AG04450 (cell line): Measurements from ENCODE around the gene PI4KB. TPM values are rescaled to one million over a fixed set of nuclear protein-coding genes. Genes with fewer than 3 reads are reported as not detected.

Experiments used
- CTCF ChIA-PET: fragments of 300-600, 350-600 bp; formaldehyde crosslinking; extraction: SDS; loops from one replicate; lab custom pipeline; 2022; ENCODE audit warnings: antibody characterized with exemption, inconsistent platforms; lab: Charles Lee
- POLR2A ChIA-PET: fragments of 350-600 bp; formaldehyde crosslinking; extraction: SDS; loops from one replicate; lab custom pipeline; 2021; ENCODE audit warnings: antibody characterized with exemption, inconsistent platforms; lab: Yijun Ruan, JAX
- DNase-seq: peaks from one replicate; pipeline ENCODE4 v3.0.0-alpha.2; 2011; ENCODE audit warnings: low read depth, low spot score
- H3K27ac ChIP-seq: one replicate; pipeline ENCODE4 v1.5.1; 2012; ENCODE audit warnings: low read depth, low read length, control low read depth
- H3K27me3 ChIP-seq: one replicate; pipeline ENCODE4 v1.6.0; 2012; ENCODE audit warnings: low read length; ENCODE audit not compliant: control insufficient read depth, insufficient read depth
- H3K4me3 ChIP-seq: 2 replicates; pipeline ENCODE4 v1.5.1; 2011; ENCODE audit warnings: mild to moderate bottlenecking, low read depth, low read length, control low read depth
- H3K9me3 ChIP-seq: 2 replicates; pipeline ENCODE4 v1.5.1; 2012; ENCODE audit warnings: low read length; ENCODE audit not compliant: control insufficient read depth, insufficient read depth
- CTCF ChIP-seq: IDR thresholded peaks from 2 replicates; pipeline ENCODE4 v1.5.1; 2011; ENCODE audit warnings: low read depth, low read length, control low read depth, inconsistent platforms
- polyA plus RNA-seq: library from polyadenylated mRNA; depleted of rRNA; stranded (reverse); fragments of >200 nt; gene quantifications from 2 replicates; pipeline ENCODE4 v1.2.3, GENCODE V29; 2011

PI4KB gene
- polyA plus RNA-seq, 1 experiment: 75.2 TPM

GRCh38 chr1:151254217-151255213, 72.7 kb downstream of the PI4KB start, which contains the start of gene PSMD4:
TSS of gene PSMD4 (plus strand) at chr1:151254734. CDS start at chr1:151254783, 49 bp downstream.
- DNase-seq: peak; percentile 88
- Histone ChIP-seq H3K9me3 (no peaks in the 10 kb centered on the region; the same call in 1 of the 2 replicates), H3K27me3 (no peaks in the 10 kb centered on the region), H3K4me3 (peak within 1 kb of the TSS; percentile 84), H3K27ac (peak within 1 kb of the TSS; percentile 83)
- ChIA-PET POLR2A (interaction anchor here (0.5 to 1.6 kb wide), 6 partner anchors 27 to 73 kb away, joined by 3 to 10 read pairs (median 4); partner anchors contain the start of genes PI4KB, VPS72 and ZNF687), CTCF (interaction anchor here (0.6 to 2.0 kb wide), 5 partner anchors 13 to 154 kb away, joined by 3 to 8 read pairs (median 7); no protein-coding TSS in a partner anchor)
- no peak for TF ChIP-seq CTCF

DNA sequence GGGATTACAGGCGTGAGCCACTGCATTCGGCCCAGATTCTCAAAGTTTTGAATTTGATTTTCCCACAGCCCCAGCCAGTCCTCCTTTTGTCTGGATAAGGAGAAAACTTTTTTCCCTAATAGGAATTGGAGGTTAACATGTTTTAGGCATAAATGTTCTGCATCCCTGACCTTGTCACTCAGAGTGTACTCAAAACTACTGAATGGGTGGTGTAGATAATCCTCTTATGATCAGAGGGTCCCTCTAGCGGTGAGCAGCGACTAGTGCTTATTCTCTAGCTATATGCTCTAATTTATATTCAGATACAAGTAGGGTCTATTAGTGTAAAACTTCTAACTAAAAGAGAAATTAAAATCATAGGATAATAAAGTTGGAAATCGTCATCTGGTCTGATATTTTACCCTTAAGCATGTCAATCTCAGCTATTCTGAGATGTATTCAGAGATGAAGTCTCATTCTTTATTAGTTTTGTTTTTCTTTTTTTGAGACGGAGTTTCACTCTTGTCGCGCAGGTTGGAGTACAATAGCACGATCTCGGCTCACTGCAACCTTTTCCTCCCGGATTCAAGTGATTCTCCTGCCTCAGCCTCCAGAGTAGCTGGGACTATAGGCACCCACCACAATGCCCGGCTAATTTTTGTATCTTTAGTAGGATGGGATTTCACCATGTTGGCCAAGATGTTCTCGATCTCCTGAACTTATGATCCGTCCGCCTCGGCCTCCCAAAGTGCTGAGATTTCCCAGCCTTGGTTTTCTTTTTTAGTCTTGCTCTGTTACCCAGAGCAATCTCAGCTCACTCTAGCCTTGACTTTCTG, 75.4 kb downstream of the PI4KB start:
- H3K27me3 ChIP-seq: no peaks in the 10 kb centered on the region
- no peak overlapping the region for H3K27ac ChIP-seq
- DNase-seq: peak; percentile 42

DNA sequence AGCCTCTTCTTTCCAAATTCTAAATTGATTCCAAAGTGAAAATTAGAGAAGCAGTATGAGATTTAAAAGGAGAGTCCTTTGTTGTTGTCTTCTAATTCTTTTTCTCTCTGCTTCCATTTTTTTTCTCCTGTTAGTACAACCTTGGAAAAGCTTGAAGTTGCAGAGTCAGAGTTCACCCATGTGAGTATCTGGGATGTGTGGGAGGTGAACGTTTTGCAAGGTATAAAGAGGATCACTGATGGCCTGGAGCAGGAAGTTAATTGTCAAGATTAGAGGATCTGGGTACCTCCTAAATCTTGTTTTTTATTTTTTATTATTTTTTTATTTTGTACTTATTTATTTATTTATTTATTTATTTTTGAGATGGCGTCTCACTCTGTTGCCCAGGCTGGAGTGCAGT, 80.4 kb downstream of the PI4KB start:
- Histone ChIP-seq H3K27ac (no peak overlapping the region), H3K4me3 (no peak overlapping the region), H3K9me3 (no peaks in the 10 kb centered on the region; the same call in 1 of the 2 replicates), H3K27me3 (no peaks in the 10 kb centered on the region)
- no peak for TF ChIP-seq CTCF
- no peak for DNase-seq
- POLR2A ChIA-PET: interaction anchor here (0.6 kb wide), 1 partner anchor 11 kb away, joined by 4 read pairs; no protein-coding TSS in a partner anchor
- CTCF ChIA-PET: no interaction called here

More for the DNA sequence above, 75.4 kb downstream of the PI4KB start:
- ChIA-PET CTCF (interaction anchor here (0.6 to 5.1 kb wide), 29 partner anchors 9 to 227 kb away, joined by 3 to 32 read pairs (median 5); partner anchors contain the start of genes TMOD4 and VPS72), POLR2A (interaction anchor here (0.6 kb wide), 1 partner anchor 144 kb away, joined by 4 read pairs; no protein-coding TSS in a partner anchor)
- Histone ChIP-seq H3K9me3 (no peaks in the 10 kb centered on the region; the same call in 1 of the 2 replicates), H3K4me3 (no peak overlapping the region)
- TF ChIP-seq CTCF: peak; percentile 94

GRCh38 chr1:151243683-151244216, 83.5 kb downstream of the PI4KB start:
- no peak for DNase-seq
- CTCF ChIA-PET: interaction anchor here (4.6 kb wide), 1 partner anchor 8 kb away, joined by 21 read pairs; no protein-coding TSS in a partner anchor
- Histone ChIP-seq H3K27ac (no peak overlapping the region), H3K27me3 (no peaks in the 10 kb centered on the region), H3K9me3 (no peaks in the 10 kb centered on the region), H3K4me3 (no peak overlapping the region)
- TF ChIP-seq CTCF: no peak
- POLR2A ChIA-PET: no interaction called here
